GM12801 (cell line): ENCODE data around the gene PGAM1.

ENCODE experiments used
- TF ChIP-seq, protein P1 (sequence below): IDR thresholded peaks from one replicate; pipeline ENCODE4 v1.5.1; 2011; ENCODE audit warnings: control low read depth; ENCODE audit not compliant: insufficient read length; ENCODE audit errors: extremely low read depth

PGAM1 gene

DNA sequence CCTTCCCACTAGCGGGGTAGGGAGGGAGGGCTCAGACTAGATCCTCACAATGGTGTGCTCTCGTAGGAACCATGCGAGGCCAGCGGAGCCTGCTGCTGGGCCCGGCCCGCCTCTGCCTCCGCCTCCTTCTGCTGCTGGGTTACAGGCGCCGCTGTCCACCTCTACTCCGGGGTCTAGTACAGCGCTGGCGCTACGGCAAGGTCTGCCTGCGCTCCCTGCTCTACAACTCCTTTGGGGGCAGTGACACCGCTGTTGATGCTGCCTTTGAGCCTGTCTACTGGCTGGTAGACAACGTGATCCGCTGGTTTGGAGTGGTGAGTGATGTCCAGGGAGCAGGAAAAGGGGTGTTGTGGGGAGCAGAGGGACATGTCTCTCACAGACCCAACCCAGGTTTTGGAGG lies 25.6 kb downstream of the PGAM1 start:
- TF ChIP-seq, protein P1, sequence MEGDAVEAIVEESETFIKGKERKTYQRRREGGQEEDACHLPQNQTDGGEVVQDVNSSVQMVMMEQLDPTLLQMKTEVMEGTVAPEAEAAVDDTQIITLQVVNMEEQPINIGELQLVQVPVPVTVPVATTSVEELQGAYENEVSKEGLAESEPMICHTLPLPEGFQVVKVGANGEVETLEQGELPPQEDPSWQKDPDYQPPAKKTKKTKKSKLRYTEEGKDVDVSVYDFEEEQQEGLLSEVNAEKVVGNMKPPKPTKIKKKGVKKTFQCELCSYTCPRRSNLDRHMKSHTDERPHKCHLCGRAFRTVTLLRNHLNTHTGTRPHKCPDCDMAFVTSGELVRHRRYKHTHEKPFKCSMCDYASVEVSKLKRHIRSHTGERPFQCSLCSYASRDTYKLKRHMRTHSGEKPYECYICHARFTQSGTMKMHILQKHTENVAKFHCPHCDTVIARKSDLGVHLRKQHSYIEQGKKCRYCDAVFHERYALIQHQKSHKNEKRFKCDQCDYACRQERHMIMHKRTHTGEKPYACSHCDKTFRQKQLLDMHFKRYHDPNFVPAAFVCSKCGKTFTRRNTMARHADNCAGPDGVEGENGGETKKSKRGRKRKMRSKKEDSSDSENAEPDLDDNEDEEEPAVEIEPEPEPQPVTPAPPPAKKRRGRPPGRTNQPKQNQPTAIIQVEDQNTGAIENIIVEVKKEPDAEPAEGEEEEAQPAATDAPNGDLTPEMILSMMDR: no peak

DNA sequence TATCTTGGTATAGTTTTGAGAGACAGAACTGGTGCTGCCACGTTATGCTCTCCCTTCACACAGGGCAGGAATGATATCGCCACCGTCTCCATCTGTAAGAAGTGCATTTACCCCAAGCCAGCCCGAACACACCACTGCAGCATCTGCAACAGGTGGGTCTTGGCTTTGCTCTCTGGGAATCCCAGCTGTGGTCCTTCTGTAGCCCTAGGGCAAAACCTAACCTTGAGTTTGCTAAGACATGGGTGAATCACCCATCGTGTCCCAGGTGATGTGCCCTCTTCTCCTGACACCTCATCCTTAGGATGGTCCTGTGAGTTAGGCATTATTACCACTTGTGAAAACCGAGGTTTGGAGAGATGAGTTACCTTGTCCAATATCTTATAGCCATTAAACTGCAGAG lies 26.4 kb downstream of the PGAM1 start:
- TF ChIP-seq, protein P1: no peak

DNA sequence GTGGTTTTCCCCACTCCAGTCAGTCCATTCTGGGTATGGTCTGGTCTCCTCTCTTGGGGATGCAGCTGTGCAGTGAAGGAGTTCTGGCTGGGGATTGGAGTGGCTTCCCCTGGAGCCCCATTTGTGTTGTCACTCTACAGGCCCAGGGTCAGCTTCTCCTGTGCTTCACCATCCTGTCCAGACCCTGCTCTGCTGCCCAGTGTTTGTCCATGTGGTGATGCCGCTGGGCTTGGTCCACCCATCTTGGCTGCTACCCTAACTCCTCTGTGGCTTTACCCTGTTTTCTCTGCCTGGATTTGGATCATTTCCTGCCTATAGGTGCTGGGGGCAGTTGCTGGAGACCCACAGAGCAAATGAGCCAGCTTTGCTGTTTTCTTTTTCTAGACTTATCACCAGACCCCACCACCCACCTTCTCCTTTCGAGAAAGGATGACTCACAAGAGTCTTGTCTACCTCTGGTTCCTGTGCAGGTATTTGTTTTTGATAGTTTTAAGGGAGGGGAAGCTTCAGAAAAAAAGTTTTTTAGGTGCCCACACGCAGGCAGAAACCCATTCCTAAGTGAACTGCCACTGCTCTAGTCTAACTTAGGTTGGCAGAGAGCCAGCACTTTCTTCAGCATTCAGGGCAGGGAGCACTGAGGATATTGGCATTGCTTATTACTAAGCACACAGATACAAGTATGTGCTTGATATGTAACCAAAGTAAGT lies 28.5 kb downstream of the PGAM1 start:
- TF ChIP-seq, protein P1: no peak

DNA sequence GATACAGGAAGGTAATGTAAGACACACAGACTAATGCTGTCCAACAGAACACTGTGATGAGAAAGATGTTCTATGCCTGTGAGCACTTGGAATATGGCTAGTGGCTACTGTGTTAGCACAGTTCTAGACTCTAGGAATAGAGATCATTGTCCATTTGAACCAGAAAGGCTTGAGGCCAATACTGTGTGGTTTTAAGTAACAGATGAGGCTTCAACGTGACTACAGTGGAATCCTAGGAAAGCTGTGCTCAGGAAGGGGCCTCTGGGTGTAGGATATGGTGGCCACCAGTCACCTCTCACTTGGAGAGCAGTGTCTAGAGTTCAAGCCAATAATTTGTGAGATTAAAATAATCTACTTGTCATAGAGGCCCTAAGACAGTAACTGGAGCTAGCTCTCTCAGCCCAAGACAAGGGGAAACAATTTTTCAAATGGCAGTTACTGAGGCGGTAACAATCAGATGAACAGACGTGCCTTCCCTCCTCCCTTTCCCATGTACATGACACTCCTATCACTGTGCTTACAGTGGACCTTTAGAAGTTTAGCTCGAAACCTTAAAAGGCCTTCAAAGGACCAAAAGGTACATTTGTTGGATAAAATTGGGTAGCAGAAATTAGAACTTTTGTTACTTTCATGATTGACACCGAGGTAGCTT lies 30.2 kb downstream of the PGAM1 start:
- TF ChIP-seq, protein P1: no peak

DNA sequence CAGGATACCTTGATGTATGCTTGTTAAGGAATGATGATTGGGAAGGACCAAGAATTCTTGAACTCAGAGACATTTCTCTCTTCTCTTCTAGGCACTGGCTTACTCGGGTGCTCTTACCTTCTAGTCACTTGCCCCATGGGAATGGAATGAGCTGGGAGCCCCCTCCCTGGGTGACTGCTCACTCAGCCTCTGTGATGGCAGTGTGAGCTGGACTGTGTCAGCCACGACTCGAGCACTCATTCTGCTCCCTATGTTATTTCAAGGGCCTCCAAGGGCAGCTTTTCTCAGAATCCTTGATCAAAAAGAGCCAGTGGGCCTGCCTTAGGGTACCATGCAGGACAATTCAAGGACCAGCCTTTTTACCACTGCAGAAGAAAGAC lies 30.7 kb downstream of the PGAM1 start:
- TF ChIP-seq, protein P1: no peak

DNA sequence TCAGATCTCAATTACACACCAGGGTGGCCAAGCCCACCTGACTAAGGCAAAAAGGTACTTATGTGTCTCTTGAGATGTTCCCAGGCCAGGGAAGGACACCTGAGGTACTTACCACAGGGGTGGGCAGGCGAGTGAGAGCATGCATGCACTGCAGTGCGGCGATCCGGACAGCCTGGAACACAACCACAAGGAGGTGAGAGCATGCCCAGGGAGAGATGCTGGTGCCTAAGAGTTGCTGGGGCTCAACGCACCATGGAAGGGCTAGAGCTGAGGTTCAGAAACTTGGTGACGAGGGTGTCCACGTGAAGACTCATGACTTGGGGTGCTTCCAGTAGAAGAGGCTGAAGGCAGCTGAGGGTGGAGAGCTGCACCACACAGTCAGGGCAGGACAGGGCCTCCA lies 33.1 kb downstream of the PGAM1 start:
- TF ChIP-seq, protein P1: no peak

DNA sequence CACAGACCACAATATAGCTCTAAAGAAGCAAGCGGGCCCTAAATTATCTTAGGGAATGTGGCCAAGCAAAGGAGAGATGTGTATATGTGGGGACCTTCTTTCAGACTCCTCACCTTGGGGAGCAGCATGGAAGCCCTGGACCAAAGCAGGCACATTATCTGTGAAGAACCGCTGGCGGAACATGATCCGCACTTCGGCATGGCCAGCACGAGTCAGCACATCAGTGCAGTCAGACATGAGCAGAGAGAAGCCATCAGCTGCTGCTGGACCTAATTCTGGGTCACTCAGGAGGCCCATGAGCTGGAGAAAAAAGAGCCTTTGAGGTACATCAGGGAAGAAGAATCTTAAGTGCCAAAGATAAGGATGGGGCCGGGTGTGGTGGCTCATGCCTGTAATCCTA lies 33.9 kb downstream of the PGAM1 start:
- TF ChIP-seq, protein P1: no peak
